ENCODE results near the gene MED12L.
A peak's percentile ranks its signal among the peaks of the same experiment; 100 is the strongest.

The MED12L gene

DNA sequence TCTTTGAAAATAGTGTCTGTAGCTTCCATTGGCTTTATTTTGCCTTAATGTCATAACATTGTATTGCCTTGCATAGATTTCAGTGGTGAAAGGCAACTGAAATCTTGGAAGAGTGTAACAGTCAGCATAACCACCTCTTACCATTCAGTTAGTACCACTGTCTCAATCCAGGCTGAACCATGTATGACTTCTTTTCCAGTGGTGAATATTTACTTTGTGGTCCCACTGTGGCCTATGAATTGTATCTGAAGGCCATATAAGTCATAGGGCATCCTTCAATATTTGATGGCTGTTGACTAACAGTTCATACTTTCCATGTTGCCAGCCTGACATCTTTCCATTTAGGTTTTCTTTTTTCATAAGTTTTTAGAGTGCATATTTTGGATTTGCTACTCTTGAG lies 38.4 kb downstream of the MED12L start:
- H3K4me3 ChIP-seq (ENCODE audit: low read depth, low read length), result no peak overlapping the region
- peaks cover 10% of the 10 kb centered on the region for H3K36me3 ChIP-seq
- no peaks in the 10 kb centered on the region for H3K27me3 ChIP-seq
- DNase-seq, result no peak
- H3K9me3 ChIP-seq, result no peaks in the 10 kb centered on the region
- no peak for TF ChIP-seq CTCF (IDR thresholded peaks at IDR 0.05; ENCODE audit: low read depth, low read length)
- H3K4me1 ChIP-seq, result no peaks in the 10 kb centered on the region

- Histone ChIP-seq H3K4me3 (ENCODE audit: low read depth, low read length) (no peak overlapping the region), H3K9me3 (no peaks in the 10 kb centered on the region), H3K27me3 (no peaks in the 10 kb centered on the region), H3K36me3 (peaks cover 12% of the 10 kb centered on the region), H3K4me1 (no peaks in the 10 kb centered on the region)
- TF ChIP-seq CTCF (IDR thresholded peaks at IDR 0.05; ENCODE audit: low read depth, low read length), result no peak
- DNase-seq, result no peak
Observed at GRCh38 chr3:151124476-151124875, 39.0 kb downstream of the MED12L start.

GRCh38 chr3:151130428-151130827 lies 45.0 kb downstream of the MED12L start:
- Histone ChIP-seq H3K9me3 (no peaks in the 10 kb centered on the region), H3K27me3 (no peaks in the 10 kb centered on the region), H3K4me1 (peaks cover 3% of the 10 kb centered on the region; the same call in 1 of the 2 replicates), H3K4me3 (ENCODE audit: low read depth, low read length) (no peak overlapping the region), H3K36me3 (peaks cover 7% of the 10 kb centered on the region)
- no peak for TF ChIP-seq CTCF (IDR thresholded peaks at IDR 0.05; ENCODE audit: low read depth, low read length)
- DNase-seq, result no peak

- H3K4me3 ChIP-seq (ENCODE audit: low read depth, low read length), result no peak overlapping the region
- peaks cover 7% of the 10 kb centered on the region for H3K36me3 ChIP-seq
- TF ChIP-seq CTCF (IDR thresholded peaks at IDR 0.05; ENCODE audit: low read depth, low read length), result no peak
- no peak for DNase-seq
- no peaks in the 10 kb centered on the region for H3K9me3 ChIP-seq
- peaks cover 3% of the 10 kb centered on the region; the same call in 1 of the 2 replicates for H3K4me1 ChIP-seq
- no peaks in the 10 kb centered on the region for H3K27me3 ChIP-seq
Observed at GRCh38 chr3:151133175-151133574, 47.7 kb downstream of the MED12L start.

- H3K27me3 ChIP-seq, result no peaks in the 10 kb centered on the region
- no peak for TF ChIP-seq CTCF (IDR thresholded peaks at IDR 0.05; ENCODE audit: low read depth, low read length)
- DNase-seq, result peak; percentile 16
Observed at GRCh38 chr3:151133917-151134450, 48.5 kb downstream of the MED12L start.

DNA sequence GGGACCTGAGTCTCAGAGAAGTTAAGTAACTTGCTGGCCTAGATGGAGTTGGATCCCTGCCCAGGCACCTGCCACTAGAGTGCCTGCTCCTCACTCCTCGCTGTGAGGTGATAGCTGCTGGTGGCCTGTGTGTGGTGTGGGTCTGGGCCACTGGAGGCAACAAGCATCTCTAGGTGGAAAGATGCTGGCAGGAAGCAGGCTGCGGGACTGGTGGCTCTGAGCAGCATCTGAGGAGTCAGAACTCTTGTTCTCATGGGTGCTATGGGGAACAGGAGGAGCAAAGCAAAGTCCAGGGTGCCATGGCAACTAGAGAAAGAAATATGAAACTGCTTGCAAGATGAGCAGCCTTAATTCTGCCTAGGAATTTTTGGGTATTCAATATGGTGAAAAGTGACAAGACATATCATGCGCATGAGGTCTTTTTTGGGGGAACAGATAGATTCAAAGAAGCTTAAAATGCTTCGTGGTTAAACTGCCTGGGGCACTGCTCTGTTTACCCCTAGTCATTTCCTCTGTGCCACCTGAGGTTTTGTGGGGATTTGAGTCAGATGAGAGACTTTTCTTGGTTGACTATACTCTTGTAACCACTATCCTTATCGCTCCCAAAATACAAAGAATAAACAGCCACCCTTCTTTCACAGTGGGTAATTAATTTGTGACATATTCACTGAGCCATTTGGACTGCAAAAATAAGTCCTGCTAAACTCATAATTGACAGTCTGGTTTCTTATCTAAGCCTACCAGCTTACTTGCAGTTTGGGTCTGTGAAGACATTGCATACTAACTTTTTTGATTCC lies 50.3 kb downstream of the MED12L start:
- Histone ChIP-seq H3K9me3 (no peaks in the 10 kb centered on the region), H3K4me3 (ENCODE audit: low read depth, low read length) (no peak overlapping the region), H3K4me1 (peaks cover 3% of the 10 kb centered on the region; the same call in 1 of the 2 replicates), H3K27me3 (no peaks in the 10 kb centered on the region), H3K36me3 (no peaks in the 10 kb centered on the region)
- TF ChIP-seq CTCF (IDR thresholded peaks at IDR 0.05; ENCODE audit: low read depth, low read length), result no peak
- peak; percentile 56 for DNase-seq

More at GRCh38 chr3:151133917-151134450, 48.5 kb downstream of the MED12L start:
- H3K9me3 ChIP-seq, result no peaks in the 10 kb centered on the region
- H3K4me1 ChIP-seq, result peaks cover 3% of the 10 kb centered on the region; the same call in 1 of the 2 replicates
- H3K36me3 ChIP-seq, result peaks cover under 1% of the 10 kb centered on the region
- no peak overlapping the region for H3K4me3 ChIP-seq (ENCODE audit: low read depth, low read length)
